Eye (tissue), 1 donor: ENCODE measurements around the gene POTEI.
A peak's percentile ranks its signal among the peaks of the same experiment; 100 is the strongest.
"Not testable (repeated sequence)": the region's sequence is repeated elsewhere in the genome, so short reads cannot be mapped to it uniquely, and the experiment has no call there.

Experiments used
- DNase-seq: peaks from one replicate; pipeline ENCODE4 v3.0.0-alpha.2; 2015

The POTEI gene

DNA sequence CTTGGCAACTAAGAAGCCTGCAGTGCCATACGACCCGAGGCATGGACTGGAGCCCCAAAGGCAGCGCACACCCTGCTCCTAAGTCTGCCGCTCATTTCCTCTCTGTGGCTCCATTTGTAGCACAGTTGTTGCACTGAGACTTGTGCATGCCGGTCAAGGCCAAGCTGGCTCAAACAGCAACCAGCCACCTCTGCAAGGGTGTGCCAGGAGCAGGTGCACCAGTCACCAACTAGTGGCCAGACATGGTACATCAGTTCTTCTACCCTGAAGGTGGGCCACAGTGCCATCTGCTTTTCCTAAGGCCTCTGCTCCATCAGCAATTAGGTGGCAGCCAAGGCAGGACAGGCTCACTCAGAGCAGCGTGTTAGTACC is 54.4 kb downstream of the POTEI start:
- DNase-seq: not testable (repeated sequence)

DNA sequence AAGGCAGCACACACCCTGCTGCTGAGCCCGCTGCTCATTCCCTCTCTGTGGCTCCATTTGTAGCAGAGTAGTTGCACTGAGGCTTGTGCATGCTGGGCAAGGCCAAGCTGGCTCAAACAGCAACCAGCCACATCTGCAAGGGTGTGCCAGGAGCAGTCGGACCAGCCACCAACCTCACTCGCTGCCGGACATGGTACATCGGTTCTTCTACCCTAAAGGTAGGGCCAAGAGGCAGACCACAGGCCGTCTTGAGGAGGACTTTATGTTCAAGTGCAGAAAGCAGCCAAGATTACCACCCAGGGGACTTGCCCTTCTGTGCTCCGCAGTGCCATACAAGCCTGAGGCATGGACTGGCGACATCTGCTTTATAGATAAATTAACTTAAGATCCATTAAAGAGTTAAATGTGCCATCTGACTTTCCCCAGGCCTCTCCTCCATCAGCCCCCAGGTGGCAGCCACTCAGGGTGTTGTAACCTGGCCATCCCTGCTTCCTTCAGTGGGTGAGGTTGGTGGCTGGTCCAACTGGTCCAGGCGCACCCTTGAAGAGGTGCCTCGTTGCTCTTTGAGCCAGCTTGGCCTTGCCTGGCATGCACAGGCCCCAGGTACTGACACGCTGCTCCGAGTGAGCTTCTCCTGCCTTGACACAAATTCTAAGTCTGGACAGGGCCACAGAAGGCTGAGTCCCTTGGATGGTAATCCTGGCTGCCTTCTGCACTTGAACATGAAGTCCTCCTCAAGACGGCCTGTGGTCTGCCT is 55.0 kb downstream of the POTEI start:
- not testable (repeated sequence) for DNase-seq

DNA sequence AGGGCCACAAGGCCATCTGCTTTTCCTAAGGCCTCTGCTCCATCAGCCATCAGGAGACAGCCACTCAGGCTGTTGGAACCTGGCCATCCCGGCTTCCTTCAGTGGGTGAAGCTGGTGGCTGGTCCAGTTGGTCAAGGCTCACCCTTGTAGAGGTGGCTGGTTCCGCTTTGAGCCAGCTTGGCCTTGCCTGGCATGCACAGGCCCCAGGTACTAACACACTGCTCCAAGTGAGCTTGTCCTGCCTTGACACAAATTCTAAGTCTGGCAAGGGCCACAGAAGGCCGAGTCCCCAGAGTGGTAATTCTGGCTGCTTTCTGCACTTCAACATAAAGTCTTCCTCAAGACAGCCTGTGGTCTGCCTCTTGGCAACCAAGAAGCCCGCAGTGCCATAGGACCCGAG is 56.2 kb downstream of the POTEI start:
- not testable (repeated sequence) for DNase-seq

DNA sequence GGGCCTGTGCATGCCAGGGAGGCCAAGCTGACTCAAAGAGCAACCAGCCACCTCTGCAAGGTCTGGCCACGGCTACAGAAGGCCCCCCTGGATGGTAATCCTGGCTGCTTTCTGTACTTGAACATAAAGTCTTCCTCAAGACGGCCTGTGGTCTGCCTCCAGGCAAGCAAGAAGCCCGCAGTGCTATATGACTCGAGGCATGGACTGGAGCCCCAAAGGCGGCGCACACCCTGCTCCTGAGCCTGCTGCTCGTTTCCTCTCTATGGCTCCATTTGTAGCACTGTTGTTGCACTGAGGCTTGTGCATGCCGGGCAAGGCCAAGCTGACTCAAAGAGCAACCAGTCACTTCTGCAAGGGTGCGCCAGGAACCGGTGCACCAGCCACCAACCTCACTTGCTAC is 57.3 kb downstream of the POTEI start:
- not testable (repeated sequence) for DNase-seq

DNA sequence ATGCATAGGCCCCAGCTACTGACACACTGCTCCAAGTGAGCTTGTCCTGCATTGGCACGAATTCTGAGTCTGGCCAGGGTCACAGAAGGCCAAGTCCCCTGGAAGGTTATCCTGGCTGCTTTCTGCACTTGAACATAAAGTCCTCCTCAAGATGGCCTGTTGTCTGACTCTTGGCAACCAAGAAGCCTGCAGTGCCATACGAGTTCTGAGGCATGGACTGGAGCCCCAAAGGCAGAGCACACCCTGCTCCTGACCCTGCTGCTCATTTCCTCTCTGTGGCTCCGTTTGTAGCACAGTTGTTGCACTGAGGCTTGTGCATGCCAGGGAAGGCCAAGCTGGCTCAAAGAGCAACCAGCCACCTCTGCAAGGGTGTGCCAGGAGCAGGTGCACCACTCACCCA is 57.9 kb downstream of the POTEI start:
- not testable (repeated sequence) for DNase-seq

DNA sequence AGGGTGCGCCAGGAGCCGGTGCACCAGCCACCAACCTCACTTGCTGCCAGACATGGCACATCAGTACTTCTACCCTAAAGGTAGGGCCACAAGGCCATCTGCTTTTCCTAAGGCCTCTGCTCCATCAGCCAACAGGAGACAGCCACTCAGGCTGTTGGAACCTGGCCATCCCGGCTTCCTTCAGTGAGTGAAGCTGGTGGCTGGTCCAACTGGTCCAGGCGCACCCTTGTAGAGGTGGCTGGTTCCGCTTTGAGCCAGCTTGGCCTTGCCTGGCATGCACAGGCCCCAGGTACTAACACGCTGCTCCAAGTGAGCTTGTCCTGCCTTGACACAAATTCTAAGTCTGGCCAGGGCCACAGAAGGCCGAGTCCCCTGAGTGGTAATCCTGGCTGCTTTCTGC is 58.8 kb downstream of the POTEI start:
- DNase-seq: not testable (repeated sequence)

DNA sequence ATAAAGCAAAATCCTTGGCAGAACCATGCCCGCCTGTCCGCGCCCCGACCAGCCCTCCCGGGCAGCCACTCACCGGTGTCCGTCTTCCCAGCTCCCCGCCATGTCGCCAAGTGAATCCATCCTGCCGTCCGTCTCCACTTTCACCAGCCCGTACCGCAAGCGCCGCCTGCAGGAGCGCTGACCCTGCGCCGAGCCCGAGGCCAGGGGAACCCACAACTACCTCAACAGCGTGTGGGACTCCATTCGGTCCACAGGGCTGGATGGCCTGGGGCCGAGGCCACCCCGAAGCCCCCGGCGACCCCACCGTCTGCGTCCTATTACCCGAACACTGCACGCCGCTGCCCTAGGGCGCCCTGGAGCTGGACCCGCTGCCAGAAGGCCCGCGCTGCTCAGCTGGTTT is 81.5 kb downstream of the POTEI start:
- peak; percentile 56 for DNase-seq

DNA sequence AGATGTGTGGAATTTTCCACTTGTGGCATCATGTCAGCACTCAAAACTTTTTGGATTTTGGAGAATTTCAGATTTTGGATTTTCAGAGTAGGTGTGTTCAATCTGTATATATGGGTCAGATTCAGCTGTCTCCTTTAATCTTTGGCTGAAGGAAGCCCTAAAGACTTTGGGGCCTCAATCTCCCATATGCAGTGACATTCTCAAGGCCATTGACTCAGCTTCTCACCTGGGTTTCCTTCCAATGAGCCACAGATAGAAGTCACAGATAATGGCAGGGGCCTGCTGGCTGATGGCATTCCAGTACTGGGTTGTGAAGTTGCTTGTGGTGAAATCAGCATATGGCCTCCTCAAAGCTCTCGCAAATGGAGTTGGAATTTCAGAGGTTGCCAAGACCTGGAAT is 90.3 kb downstream of the POTEI start:
- not testable (repeated sequence) for DNase-seq

DNA sequence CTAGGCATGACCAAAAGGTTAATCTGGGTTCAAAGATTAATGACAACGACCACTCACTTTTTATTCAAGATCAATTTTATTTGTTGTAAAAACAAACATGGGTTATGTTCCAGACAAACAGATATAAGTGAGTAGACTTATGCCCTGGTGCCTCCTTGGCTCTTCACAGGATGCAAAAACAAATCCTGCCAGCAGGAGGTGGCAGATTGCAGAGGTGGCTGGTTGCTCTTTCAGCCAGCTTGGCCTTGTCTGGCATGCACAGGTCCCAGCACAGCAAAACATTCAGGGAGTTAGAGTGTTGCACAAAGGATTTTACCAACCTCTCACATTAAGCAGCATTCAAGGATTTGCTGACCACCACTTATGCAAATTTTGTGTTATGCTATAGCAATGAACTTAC is 92.4 kb downstream of the POTEI start:
- DNase-seq: not testable (repeated sequence)
